Hepatocyte (in vitro differentiated cells): ENCODE results near the gene CC2D2A. TPM values are rescaled to one million over a fixed set of nuclear protein-coding genes. Genes with fewer than 3 reads are reported as not detected.

Source experiments
- DNase-seq: peaks from one replicate; pipeline ENCODE4 v3.0.0-alpha.2; 2016; ENCODE audit warnings: low spot score
- H2AFZ ChIP-seq: fragments of 200-600 bp; sonication (generic); 2 replicates; pipeline ENCODE4 v1.6.0; 2016; ENCODE audit warnings: antibody characterized with exemption, mild to moderate bottlenecking
- H3K27ac ChIP-seq: fragments of 200-600 bp; sonication (generic); 2 replicates; pipeline ENCODE4 v1.5.1; 2016; ENCODE audit warnings: mild to moderate bottlenecking
- H3K27me3 ChIP-seq: fragments of 200-600 bp; sonication (generic); 2 replicates; pipeline ENCODE4 v1.6.1; 2016
- H3K36me3 ChIP-seq: fragments of 200-600 bp; sonication (generic); replicated peaks from 2 replicates; pipeline ENCODE4 v1.5.1; 2016; ENCODE audit warnings: low read depth; ENCODE audit not compliant: insufficient read depth
- H3K4me1 ChIP-seq: fragments of 200-600 bp; sonication (generic); 2 replicates; pipeline ENCODE4 v1.5.1; 2016; ENCODE audit warnings: mild to moderate bottlenecking, moderate library complexity; ENCODE audit not compliant: insufficient read depth
- H3K4me2 ChIP-seq: fragments of 200-600 bp; sonication (generic); 2 replicates; pipeline ENCODE4 v1.6.0; 2016
- H3K4me3 ChIP-seq: fragments of 200-600 bp; sonication (generic); 2 replicates; pipeline ENCODE4 v1.5.1; 2016; ENCODE audit warnings: mild to moderate bottlenecking
- H3K79me2 ChIP-seq: fragments of 200-600 bp; sonication (generic); 2 replicates; pipeline ENCODE4 v1.6.0; 2017; ENCODE audit warnings: mild to moderate bottlenecking
- H3K9me2 ChIP-seq: fragments of 200-600 bp; sonication (generic); replicated peaks from 2 replicates; pipeline ENCODE4 v1.6.0; 2017; ENCODE audit warnings: mild to moderate bottlenecking; ENCODE audit not compliant: insufficient read depth
- H3K9me3 ChIP-seq: fragments of 200-600 bp; sonication (generic); 2 replicates; pipeline ENCODE4 v1.5.1; 2016; ENCODE audit warnings: low read depth, mild to moderate bottlenecking
- H4K20me1 ChIP-seq: fragments of 200-600 bp; sonication (generic); 2 replicates; pipeline ENCODE4 v1.6.0; 2016; ENCODE audit warnings: mild to moderate bottlenecking; ENCODE audit not compliant: insufficient read depth, poor library complexity, severe bottlenecking
- EZH2 ChIP-seq: fragments of 200-600 bp; sonication (generic); IDR thresholded peaks from 2 replicates; pipeline ENCODE4 v1.6.1; 2016; ENCODE audit warnings: antibody characterized with exemption, mild to moderate bottlenecking, borderline replicate concordance
- EZH2phosphoT487 ChIP-seq: fragments of 200-600 bp; sonication (generic); IDR thresholded peaks from one replicate; pipeline ENCODE4 v1.6.1; 2018; ENCODE audit warnings: antibody characterized with exemption, mild to moderate bottlenecking, low read depth, moderate library complexity; ENCODE audit not compliant: unreplicated experiment, severe bottlenecking
- WGBS: methylation state at CpG from one replicate; pipeline ENCODE4 v1.1.6; 2016; ENCODE audit warnings: low lambda C conversion rate; ENCODE audit errors: missing lambda C conversion rate; 5-methylcytosine and 5-hydroxymethylcytosine counted together
- polyA plus RNA-seq: library from polyadenylated mRNA; unstranded; fragments of >200 nt; fragmentation: Nextera tagmentation; extraction: Ambion mirVana; gene quantifications from 2 replicates; pipeline ENCODE4 v1.2.1, GENCODE V29; 2016
- total RNA-seq: library from RNA; depleted of rRNA; stranded (reverse); fragments of >200 nt; gene quantifications from 2 replicates; pipeline ENCODE4 v1.2.3, GENCODE V29; 2014
- TF ChIP-seq, protein P1 (sequence below): fragments of 200-600 bp; sonication (generic); IDR thresholded peaks from 2 replicates; pipeline ENCODE4 v1.5.1; 2016; ENCODE audit warnings: antibody characterized with exemption, mild to moderate bottlenecking; ENCODE audit not compliant: poor library complexity

Gene CC2D2A
- total and polyA plus RNA-seq, 2 experiments from 2014 or later, result 6.8 to 33.6 TPM

DNA sequence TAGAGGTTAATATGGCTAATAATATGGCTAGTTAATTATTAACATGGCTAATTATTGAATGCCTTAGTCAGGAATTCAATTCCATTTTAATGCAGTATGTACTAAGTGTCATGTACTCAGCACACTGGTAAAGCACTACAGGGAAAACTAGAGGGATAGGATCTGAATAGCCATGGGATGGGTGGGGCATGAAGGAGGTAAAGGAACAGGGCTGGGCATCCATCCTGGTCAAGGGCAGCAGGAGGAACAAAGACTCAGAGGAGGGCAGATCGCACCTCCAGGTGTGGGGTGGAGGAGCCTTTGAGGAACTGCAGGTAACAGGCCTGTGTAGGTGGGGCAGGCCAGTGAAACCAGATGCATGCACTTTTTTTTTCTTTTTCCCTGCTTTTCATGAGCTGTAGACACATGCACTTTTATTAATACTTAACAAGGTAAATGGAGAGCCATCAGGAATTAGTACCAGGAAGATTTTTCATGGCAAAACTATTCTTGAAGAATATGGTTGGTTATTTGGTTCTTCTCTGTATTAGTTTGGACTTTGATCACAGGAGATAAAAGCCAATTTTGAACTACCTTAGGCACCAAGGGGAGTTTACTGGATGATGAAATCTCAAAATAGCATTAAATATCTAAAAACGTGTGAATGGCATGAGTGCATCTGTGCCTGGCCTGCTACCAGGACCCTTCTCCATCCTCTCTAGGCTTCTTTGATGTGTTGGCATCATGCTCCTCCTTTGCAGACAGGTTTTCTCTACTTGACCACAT, 88.3 kb downstream of the CC2D2A start:
- no peaks in the 10 kb centered on the region for H3K9me2 ChIP-seq
- no peak overlapping the region for H3K4me3 ChIP-seq
- no peaks in the 10 kb centered on the region for H3K9me3 ChIP-seq
- no peaks in the 10 kb centered on the region for H3K36me3 ChIP-seq
- 82% methylated on average over 2 of the region's 2 CpGs for WGBS
- H3K79me2 ChIP-seq, result no peaks in the 10 kb centered on the region
- no peaks in the 10 kb centered on the region for H3K27me3 ChIP-seq
- no peak for DNase-seq
- no peaks in the 10 kb centered on the region for H4K20me1 ChIP-seq
- peaks cover 5% of the 10 kb centered on the region for H3K4me1 ChIP-seq
- no peak for TF ChIP-seq EZH2
- TF ChIP-seq EZH2phosphoT487, result no peak
- TF ChIP-seq, protein P1, sequence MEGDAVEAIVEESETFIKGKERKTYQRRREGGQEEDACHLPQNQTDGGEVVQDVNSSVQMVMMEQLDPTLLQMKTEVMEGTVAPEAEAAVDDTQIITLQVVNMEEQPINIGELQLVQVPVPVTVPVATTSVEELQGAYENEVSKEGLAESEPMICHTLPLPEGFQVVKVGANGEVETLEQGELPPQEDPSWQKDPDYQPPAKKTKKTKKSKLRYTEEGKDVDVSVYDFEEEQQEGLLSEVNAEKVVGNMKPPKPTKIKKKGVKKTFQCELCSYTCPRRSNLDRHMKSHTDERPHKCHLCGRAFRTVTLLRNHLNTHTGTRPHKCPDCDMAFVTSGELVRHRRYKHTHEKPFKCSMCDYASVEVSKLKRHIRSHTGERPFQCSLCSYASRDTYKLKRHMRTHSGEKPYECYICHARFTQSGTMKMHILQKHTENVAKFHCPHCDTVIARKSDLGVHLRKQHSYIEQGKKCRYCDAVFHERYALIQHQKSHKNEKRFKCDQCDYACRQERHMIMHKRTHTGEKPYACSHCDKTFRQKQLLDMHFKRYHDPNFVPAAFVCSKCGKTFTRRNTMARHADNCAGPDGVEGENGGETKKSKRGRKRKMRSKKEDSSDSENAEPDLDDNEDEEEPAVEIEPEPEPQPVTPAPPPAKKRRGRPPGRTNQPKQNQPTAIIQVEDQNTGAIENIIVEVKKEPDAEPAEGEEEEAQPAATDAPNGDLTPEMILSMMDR, result no peak
- H3K4me2 ChIP-seq, result no peak overlapping the region
- H3K27ac ChIP-seq, result no peak overlapping the region
- no peak overlapping the region for H2AFZ ChIP-seq

DNA sequence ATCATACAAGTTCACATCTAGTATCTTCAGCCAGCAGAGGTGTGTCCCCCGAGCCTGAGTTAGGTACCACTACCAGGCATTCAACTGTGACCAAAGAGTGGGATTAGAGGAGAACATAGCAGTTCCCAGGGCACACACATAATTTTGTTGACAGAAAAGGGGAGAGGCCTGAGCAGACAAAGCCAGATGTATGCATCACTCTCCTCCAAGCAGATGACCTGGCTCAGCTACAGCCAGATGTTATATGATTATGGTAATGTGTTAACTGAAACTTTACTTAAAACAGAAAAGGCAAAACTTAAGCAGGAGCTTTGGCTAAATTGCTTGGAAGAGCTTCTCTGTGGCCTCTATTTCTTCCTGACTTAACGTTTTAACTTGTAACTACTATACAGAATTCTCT, 88.9 kb downstream of the CC2D2A start:
- no peaks in the 10 kb centered on the region for H3K9me3 ChIP-seq
- no peak overlapping the region for H3K27ac ChIP-seq
- no peaks in the 10 kb centered on the region for H3K9me2 ChIP-seq
- WGBS, result 96% methylated on average over 2 of the region's 2 CpGs
- no peak overlapping the region for H3K4me3 ChIP-seq
- H3K36me3 ChIP-seq, result no peaks in the 10 kb centered on the region
- H3K79me2 ChIP-seq, result no peaks in the 10 kb centered on the region
- no peaks in the 10 kb centered on the region for H4K20me1 ChIP-seq
- peaks cover 5% of the 10 kb centered on the region for H3K4me1 ChIP-seq
- no peak for DNase-seq
- no peak overlapping the region for H2AFZ ChIP-seq
- H3K27me3 ChIP-seq, result no peaks in the 10 kb centered on the region
- no peak overlapping the region for H3K4me2 ChIP-seq
- TF ChIP-seq EZH2 (no peak), EZH2phosphoT487 (no peak)
- TF ChIP-seq, protein P1, result no peak

DNA sequence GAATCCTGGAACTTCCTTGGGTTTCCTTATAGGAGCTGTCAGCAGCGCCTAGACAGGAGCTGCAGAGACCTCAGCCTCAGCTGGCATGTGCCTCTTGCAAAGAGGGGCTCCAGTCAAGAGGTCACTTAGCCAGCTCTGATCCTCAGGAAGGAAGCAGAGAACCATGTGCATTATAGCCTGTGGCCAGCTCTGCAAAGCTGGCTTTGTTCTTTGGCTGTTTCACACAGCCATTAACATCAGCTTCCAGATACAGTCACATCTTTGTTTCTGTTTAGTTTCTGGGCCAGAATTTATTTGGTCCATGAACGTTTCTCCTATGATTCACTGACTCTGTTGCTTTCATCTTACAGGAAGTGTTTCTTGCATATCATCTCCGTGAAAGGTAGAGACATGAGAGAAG, 92.4 kb downstream of the CC2D2A start:
- H3K36me3 ChIP-seq, result no peaks in the 10 kb centered on the region
- no peaks in the 10 kb centered on the region for H3K9me3 ChIP-seq
- H3K4me1 ChIP-seq, result peaks cover 5% of the 10 kb centered on the region
- WGBS, result 77% methylated on average over 3 of the region's 3 CpGs
- H3K4me3 ChIP-seq, result no peak overlapping the region
- H4K20me1 ChIP-seq, result no peaks in the 10 kb centered on the region
- DNase-seq, result no peak
- H3K4me2 ChIP-seq, result no peak overlapping the region
- H3K27me3 ChIP-seq, result no peaks in the 10 kb centered on the region
- no peak for TF ChIP-seq EZH2phosphoT487
- TF ChIP-seq EZH2, result no peak
- TF ChIP-seq, protein P1, result no peak
- H3K79me2 ChIP-seq, result no peaks in the 10 kb centered on the region
- no peak overlapping the region for H2AFZ ChIP-seq
- no peak overlapping the region for H3K27ac ChIP-seq
- H3K9me2 ChIP-seq, result no peaks in the 10 kb centered on the region
